Stimulated activated CD4-positive, alpha-beta T cell treated with anti-CD3 and anti-CD28 coated beads, Interleukin-4, amount 100 ng/mL, for 1 hour (primary cell): Measurements from ENCODE around the gene ZDHHC23.

ENCODE experiments used
- DNase-seq: peaks from one replicate; pipeline ENCODE4 v3.0.0-alpha.2; 2020

Gene ZDHHC23

GRCh38 chr3:113947372-113948014 lies at the start of gene ZDHHC23:
Gene ZDHHC23 (plus strand): TSS chr3:113948013. CDS start chr3:113948803, 790 bp downstream.
- DNase-seq, result peak; percentile 73

DNA sequence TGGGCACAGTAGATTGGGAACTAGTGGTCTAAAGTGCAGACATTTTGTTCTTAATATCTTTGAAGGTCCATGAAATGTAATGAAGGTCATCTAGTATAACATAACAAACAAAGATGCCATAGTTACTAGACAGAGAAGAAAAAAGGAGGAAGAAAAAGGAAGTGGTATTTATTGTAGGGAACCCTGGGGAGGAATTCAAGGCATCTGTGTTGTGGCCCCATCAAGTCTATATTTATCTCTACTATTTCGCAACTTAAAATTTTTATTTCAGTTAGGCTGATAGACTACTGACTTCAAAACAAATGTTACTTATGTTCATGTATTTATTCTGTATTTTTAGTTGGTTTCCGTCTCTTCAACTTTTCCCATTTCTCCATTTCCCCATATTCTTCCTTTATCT lies 48.9 kb upstream of the ZDHHC23 start:
- DNase-seq, result no peak

- DNase-seq, result no peak
Measured at GRCh38 chr3:113906568-113907140, 41.2 kb upstream of the ZDHHC23 start.

DNA sequence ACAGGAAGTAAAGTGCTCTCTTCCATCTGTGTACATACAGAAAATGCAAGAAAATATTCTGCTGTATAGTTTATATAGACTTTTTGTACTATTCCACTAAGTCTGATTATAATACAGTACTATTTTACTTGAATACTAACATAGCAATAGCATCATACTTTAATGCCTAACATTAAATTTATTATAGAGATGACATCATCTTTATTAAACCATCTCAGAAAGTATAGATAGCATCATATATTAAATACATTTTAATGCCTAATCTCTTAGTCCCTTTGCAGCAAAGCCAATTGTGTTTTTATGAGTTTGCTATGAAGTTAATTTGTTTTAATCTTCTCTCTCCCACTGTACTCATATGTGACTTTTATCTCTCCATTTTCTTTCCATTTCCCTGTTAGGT lies 39.7 kb upstream of the ZDHHC23 start:
- DNase-seq, result no peak

- DNase-seq, result no peak
Measured at GRCh38 chr3:113910966-113911365, 36.8 kb upstream of the ZDHHC23 start.

GRCh38 chr3:113912552-113913236 lies 35.1 kb upstream of the ZDHHC23 start:
- no peak for DNase-seq

DNA sequence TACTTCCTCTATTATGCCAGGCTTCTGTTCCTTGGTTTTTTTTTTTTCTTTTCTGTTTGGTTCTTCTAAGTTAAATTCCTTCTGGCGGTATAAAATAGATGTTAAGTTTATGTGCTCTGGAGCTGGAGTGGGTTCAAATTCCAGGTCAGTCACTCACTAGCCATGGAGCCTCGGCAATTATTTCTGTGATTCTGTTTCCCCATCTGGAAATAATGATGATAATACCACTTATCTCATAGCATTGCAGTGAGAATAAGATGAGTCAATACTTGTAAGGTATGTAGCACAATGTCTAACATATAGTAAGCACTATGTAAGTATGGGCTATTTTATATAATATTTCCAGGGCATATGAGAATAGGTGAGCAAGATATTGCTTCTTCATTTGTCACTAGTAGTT lies 33.2 kb upstream of the ZDHHC23 start:
- no peak for DNase-seq

DNA sequence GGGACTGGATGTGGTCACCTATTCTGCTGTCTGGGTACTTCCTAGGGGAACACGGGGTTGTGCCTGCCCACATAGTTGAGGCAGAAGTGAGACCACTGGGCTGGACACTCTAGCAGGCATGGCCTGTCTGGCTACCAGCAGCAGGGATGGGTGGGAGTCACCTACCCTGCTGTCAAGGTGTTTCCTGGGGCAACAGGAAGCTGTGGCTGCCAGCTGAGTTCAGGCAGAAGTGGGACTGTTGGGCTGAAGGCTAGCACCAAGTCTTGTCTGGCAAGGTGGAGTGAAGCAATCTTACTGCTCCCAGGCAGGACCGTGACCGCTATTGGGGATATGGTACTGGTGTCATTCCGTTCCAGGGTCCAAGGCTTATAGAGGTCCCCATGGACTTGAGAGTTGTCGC lies 20.3 kb upstream of the ZDHHC23 start:
- DNase-seq, result no peak

DNA sequence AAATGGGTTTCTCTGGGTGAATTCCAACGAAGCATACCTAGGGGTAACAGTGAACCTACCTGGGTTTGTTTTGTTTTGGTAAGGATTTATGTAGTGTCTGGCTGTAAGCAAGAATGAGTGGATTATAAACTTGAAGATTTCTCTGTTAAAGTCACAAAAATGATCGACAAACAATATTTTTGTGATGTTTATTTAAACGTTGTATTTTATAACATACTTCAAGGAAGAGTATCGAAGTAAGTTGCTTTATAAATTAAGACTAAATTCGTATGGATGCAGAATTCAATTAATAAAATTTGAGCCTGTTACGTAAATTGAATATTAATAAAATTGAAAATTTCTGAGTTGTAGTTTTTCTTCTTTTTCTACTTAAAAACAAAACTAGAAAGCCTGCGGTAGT lies 982 bp upstream of the ZDHHC23 start:
- DNase-seq, result no peak

DNA sequence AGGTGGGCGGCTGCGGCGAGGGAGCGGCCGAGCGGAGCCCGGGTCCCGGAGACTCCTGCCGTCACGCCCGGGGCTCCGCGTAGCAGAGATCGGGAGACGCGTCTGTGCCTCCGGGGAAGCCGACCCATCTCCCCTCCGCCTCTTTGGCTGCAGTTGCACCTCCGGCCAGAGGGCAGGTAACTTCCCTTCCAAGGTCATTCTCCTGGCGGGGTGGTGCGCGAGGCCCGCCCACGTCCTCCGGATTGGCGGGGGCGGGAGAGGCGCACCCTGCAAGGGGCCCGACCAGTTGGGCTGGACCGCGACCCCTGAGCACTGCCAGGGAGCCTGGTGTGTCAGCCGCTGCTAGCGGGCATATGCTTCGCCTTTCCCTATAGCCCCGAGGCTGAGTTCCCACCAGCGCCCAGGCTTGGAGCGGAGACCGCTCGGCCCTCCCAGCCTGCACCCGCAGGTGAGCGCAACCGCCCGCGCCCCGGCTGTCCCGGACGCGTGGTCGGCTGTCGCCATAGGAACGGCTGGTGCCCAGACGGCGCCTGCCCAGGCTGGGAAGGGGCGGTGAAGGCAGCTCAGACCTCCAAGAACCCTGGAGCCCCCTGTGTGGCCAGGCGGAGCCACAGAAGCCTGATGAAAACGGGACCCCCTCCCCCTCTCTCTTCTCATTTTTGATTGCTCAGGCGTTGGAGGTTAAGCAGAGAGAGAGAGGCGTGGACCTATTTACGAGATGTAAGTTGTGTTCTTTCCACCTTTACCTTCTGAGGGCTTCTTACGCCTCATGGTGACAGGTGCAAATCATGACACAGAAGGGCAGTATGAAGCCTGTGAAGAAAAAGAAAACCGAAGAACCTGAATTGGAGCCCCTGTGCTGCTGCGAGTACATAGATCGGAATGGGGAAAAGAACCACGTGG lies 453 bp downstream of the ZDHHC23 start:
- DNase-seq, result peak; percentile 27

- DNase-seq, result no peak
Measured at GRCh38 chr3:113952921-113953320, 5.1 kb downstream of the ZDHHC23 start.

GRCh38 chr3:113953677-113954076 lies 5.9 kb downstream of the ZDHHC23 start:
- no peak for DNase-seq

DNA sequence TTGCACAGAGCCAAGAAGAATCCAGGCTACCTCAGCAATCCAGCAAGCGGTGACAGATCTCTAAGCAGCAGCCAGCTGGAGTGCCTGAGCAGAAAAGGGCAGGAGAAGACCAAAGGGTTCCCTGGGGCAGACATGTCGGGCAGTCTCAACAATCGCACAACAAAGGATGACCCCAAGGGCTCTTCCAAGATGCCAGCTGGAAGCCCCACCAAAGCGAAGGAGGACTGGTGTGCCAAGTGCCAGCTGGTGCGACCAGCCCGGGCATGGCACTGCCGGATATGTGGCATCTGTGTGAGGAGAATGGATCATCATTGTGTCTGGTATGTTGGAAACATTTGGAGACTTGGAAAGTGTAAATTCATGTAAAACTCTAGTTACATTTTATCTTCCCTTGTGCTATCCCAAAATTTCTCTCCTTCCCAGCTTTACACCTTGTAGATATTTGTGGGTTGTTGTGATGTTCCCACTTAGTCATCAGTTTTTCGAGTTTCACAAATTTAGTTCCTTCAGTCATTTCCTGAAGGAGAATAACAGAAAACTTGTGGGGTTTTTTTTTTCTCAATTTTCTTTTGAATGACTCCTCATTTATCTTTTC lies 6.4 kb downstream of the ZDHHC23 start:
- DNase-seq, result no peak

DNA sequence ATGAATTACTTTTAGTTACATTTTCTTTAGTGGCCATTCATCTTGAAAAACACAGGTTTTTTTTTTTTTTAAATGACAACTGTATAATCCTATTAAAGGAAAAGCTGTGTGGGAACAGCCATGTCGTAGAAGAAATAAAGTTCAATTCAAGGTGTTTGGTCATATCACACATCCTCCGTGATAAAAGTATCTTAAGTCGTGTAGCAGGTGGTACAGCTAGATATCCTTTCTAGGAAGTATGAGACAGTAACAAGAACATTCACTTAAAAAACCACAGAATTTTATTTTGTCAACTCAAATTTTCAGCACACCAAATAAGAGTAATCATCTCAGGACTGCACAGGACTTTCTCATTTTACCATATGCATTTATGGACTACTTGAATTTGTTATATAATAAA lies 16.1 kb downstream of the ZDHHC23 start:
- no peak for DNase-seq

GRCh38 chr3:113966172-113966571 lies 18.4 kb downstream of the ZDHHC23 start:
- DNase-seq, result no peak

DNA sequence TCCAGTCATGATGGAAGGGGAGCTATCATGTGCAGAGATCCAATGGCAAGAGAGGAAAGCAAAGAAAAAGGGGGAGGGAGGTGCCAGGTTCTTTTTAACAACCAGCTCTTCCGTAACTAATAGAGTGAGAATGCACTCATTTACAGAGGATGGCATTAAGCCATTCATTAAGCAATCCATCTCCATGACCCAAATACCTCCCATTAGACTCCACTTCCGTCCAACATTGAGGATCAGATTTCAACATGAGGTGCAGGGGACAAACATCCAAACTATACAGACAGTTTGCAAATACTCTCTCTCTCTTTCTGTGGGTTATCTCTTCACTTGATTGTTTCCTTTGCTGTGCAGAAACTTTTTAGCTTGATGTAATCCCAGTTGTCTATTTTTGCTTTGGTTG lies 21.2 kb downstream of the ZDHHC23 start:
- no peak for DNase-seq

- no peak for DNase-seq
Measured at GRCh38 chr3:113977822-113978221, 30.0 kb downstream of the ZDHHC23 start.

- DNase-seq, result no peak
Measured at GRCh38 chr3:113979916-113980315, 32.1 kb downstream of the ZDHHC23 start.

DNA sequence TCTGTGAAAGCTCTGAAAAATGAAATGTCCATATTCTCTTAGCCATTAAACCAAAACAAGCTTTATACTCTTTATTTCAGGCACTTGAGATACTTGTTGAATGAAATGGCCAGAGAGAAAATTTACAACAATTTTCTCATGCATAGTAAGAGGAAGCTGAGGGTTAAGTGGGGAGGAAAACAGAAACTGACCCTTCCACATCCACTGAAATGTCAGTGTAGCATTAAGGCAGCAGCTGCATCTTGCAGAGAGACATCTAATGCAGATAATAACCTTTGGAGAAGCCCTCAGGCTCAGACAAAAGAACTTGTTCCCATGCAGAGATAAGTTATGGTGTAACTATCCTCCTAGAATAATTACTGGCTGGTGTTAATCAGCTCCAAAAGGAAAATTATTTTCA lies 34.0 kb downstream of the ZDHHC23 start:
- no peak for DNase-seq

DNA sequence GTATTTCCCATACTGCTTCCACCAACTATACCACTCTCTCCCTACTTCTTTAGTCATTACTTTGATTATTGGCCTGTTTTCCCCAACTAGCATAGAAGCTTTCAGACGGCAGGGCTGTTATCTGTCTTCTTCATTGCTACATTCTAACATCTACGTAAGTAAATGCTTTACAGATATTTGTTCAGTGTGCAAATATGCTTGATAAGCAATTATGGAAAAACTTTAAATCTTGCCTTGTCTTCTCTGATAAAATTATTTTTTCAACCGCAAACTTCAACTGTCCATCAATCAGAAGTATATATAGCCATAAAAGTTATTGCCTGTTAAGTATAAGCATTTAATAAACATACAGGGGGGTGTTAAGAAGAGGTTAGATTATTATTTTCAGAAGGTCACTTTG lies 35.7 kb downstream of the ZDHHC23 start:
- DNase-seq, result no peak

DNA sequence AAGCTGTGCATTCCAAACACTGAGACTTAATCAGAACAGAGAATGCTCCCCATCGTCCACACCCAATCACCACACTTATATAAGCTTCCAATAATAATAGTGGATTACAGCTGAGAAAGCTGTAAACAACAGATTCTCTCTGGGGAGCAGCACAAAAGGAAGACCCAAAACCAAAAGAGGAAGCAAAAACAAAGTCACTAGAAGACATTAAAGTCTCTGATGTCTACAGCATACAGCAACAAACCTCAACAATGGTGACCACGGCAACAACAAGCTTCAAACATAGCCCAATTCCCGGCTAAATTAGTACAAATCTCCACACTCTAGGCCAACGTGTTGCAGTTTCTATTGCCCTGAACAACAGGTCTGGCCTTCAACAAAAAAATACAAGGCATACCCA lies 37.7 kb downstream of the ZDHHC23 start:
- DNase-seq, result no peak

DNA sequence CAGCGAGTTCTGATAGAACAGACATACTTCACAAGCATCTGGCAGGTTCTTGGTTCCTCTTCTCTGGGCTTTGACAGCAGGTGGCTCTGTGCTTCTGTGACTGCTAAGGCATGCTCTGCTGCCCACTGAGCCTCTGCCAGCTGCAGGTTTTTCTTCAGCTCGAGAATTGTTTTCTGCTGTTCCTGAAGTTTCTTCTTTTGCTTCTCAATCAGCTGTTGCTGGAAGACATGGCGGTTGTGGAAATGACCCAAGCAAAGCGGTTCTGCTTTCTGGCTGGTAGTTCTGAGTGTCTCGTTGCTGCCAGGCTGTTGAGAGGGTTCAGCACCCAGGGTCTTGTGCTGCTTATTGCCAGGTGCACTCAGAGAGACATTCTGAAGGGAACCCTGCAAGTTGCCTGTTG lies 57.7 kb downstream of the ZDHHC23 start:
- no peak for DNase-seq
